Activated T-cell treated with anti-CD3 and anti-CD28 coated beads, Interleukin-2, amount 50 U/mL, for 4 hours (primary cell): Measurements from ENCODE around the gene CHSY3. TPM values are rescaled to one million over a fixed set of nuclear protein-coding genes. Genes with fewer than 3 reads are reported as not detected.

Experiments used
- ATAC-seq, 2 donors: fragments of 200-7000 bp; cut with Tn5 transposase; one replicate each; pipeline ENCODE4 v1.10.0; 2021
- DNase-seq: peaks from one replicate; pipeline ENCODE4 v3.0.0-alpha.2; 2020
- H3K27me3 Mint-ChIP-seq: one replicate; pipeline ENCODE4 v1.8.0; 2021; ENCODE audit warnings: low read depth, mixed read lengths
- H3K36me3 Mint-ChIP-seq: one replicate; pipeline ENCODE4 v1.8.0; 2022; ENCODE audit warnings: mixed read lengths; ENCODE audit not compliant: insufficient read depth
- H3K4me1 Mint-ChIP-seq: one replicate; pipeline ENCODE4 v1.8.0; 2021; ENCODE audit warnings: low read depth, mixed read lengths
- H3K4me3 Mint-ChIP-seq: one replicate; pipeline ENCODE4 v1.8.0; 2021; ENCODE audit warnings: mild to moderate bottlenecking, moderate library complexity, mixed read lengths
- H3K9me3 Mint-ChIP-seq: one replicate; pipeline ENCODE4 v1.8.0; 2021; ENCODE audit warnings: mixed read lengths
- total RNA-seq, 3 donors: library from RNA; stranded (reverse); gene quantifications; one replicate each; pipeline ENCODE4 v1.2.1, GENCODE V29; 2021

Gene CHSY3
- total RNA-seq, 3 donors from 2014 or later: not detected

GRCh38 chr5:129972465-129973141 is 68.3 kb downstream of the CHSY3 start:
- Mint-ChIP-seq H3K4me1 (no peaks in the 10 kb centered on the region), H3K9me3 (no peaks in the 10 kb centered on the region), H3K27me3 (no peaks in the 10 kb centered on the region), H3K36me3 (no peaks in the 10 kb centered on the region), H3K4me3 (no peak overlapping the region)
- DNase-seq (no peak), ATAC-seq (no peak)

- DNase-seq (no peak), ATAC-seq (no peak)
- no peaks in the 10 kb centered on the region for H3K4me1 Mint-ChIP-seq
- H3K36me3 Mint-ChIP-seq: no peaks in the 10 kb centered on the region
- H3K9me3 Mint-ChIP-seq: no peaks in the 10 kb centered on the region
- no peak overlapping the region for H3K4me3 Mint-ChIP-seq
- H3K27me3 Mint-ChIP-seq: no peaks in the 10 kb centered on the region
Observed at GRCh38 chr5:129973716-129974426, 69.6 kb downstream of the CHSY3 start.

GRCh38 chr5:129977810-129978209 is 73.5 kb downstream of the CHSY3 start:
- H3K27me3 Mint-ChIP-seq: no peaks in the 10 kb centered on the region
- no peaks in the 10 kb centered on the region for H3K36me3 Mint-ChIP-seq
- no peak for DNase-seq
- peaks cover 4% of the 10 kb centered on the region for H3K9me3 Mint-ChIP-seq
- no peak overlapping the region for H3K4me3 Mint-ChIP-seq
- no peak for ATAC-seq
- H3K4me1 Mint-ChIP-seq: no peaks in the 10 kb centered on the region

- H3K9me3 Mint-ChIP-seq: peaks cover 4% of the 10 kb centered on the region
- DNase-seq (no peak), ATAC-seq (no peak)
- no peak overlapping the region for H3K4me3 Mint-ChIP-seq
- no peaks in the 10 kb centered on the region for H3K36me3 Mint-ChIP-seq
- no peaks in the 10 kb centered on the region for H3K27me3 Mint-ChIP-seq
- no peaks in the 10 kb centered on the region for H3K4me1 Mint-ChIP-seq
Observed at GRCh38 chr5:129978270-129978669, 74.0 kb downstream of the CHSY3 start.

- H3K36me3 Mint-ChIP-seq: peaks cover 1% of the 10 kb centered on the region
- no peak overlapping the region for H3K4me3 Mint-ChIP-seq
- DNase-seq (no peak), ATAC-seq (no peak)
- no peaks in the 10 kb centered on the region for H3K4me1 Mint-ChIP-seq
- H3K27me3 Mint-ChIP-seq: no peaks in the 10 kb centered on the region
- peaks cover 33% of the 10 kb centered on the region for H3K9me3 Mint-ChIP-seq
Observed at GRCh38 chr5:129988453-129988852, 84.2 kb downstream of the CHSY3 start.

GRCh38 chr5:129991780-129992179 is 87.5 kb downstream of the CHSY3 start:
- Mint-ChIP-seq H3K4me1 (no peaks in the 10 kb centered on the region), H3K4me3 (no peak overlapping the region), H3K9me3 (peaks cover 18% of the 10 kb centered on the region), H3K36me3 (no peaks in the 10 kb centered on the region), H3K27me3 (no peaks in the 10 kb centered on the region)
- DNase-seq: no peak
- ATAC-seq: no peak

GRCh38 chr5:129996896-129997295 is 92.6 kb downstream of the CHSY3 start:
- no peaks in the 10 kb centered on the region for H3K27me3 Mint-ChIP-seq
- ATAC-seq: no peak
- no peak overlapping the region for H3K4me3 Mint-ChIP-seq
- no peak for DNase-seq
- H3K9me3 Mint-ChIP-seq: peaks cover 13% of the 10 kb centered on the region
- H3K36me3 Mint-ChIP-seq: no peaks in the 10 kb centered on the region
- H3K4me1 Mint-ChIP-seq: no peaks in the 10 kb centered on the region

GRCh38 chr5:130000460-130000859 is 96.2 kb downstream of the CHSY3 start:
- no peaks in the 10 kb centered on the region for H3K4me1 Mint-ChIP-seq

GRCh38 chr5:130002183-130002582 is 97.9 kb downstream of the CHSY3 start:
- Mint-ChIP-seq H3K36me3 (no peaks in the 10 kb centered on the region), H3K4me1 (no peaks in the 10 kb centered on the region), H3K9me3 (no peaks in the 10 kb centered on the region), H3K27me3 (no peaks in the 10 kb centered on the region), H3K4me3 (no peak overlapping the region)
- DNase-seq (no peak), ATAC-seq (no peak)

More at GRCh38 chr5:130000460-130000859, 96.2 kb downstream of the CHSY3 start:
- no peaks in the 10 kb centered on the region for H3K36me3 Mint-ChIP-seq
- H3K9me3 Mint-ChIP-seq: peaks cover 5% of the 10 kb centered on the region
- no peak overlapping the region for H3K4me3 Mint-ChIP-seq
- H3K27me3 Mint-ChIP-seq: no peaks in the 10 kb centered on the region
- ATAC-seq (no peak), DNase-seq (no peak)

- Mint-ChIP-seq H3K27me3 (no peaks in the 10 kb centered on the region), H3K4me3 (no peak overlapping the region), H3K4me1 (no peaks in the 10 kb centered on the region), H3K9me3 (no peaks in the 10 kb centered on the region), H3K36me3 (no peaks in the 10 kb centered on the region)
- DNase-seq (no peak), ATAC-seq (no peak)
Observed at GRCh38 chr5:130002876-130003275, 98.6 kb downstream of the CHSY3 start.

- Mint-ChIP-seq H3K36me3 (no peaks in the 10 kb centered on the region), H3K4me1 (no peaks in the 10 kb centered on the region), H3K9me3 (peaks cover 19% of the 10 kb centered on the region), H3K4me3 (no peak overlapping the region), H3K27me3 (no peaks in the 10 kb centered on the region)
- no peak for ATAC-seq
- no peak for DNase-seq
Observed at GRCh38 chr5:130011986-130012385, 107.7 kb downstream of the CHSY3 start.

GRCh38 chr5:130017173-130017572 is 112.9 kb downstream of the CHSY3 start:
- Mint-ChIP-seq H3K9me3 (peaks cover 4% of the 10 kb centered on the region), H3K36me3 (no peaks in the 10 kb centered on the region), H3K4me3 (no peak overlapping the region), H3K27me3 (no peaks in the 10 kb centered on the region), H3K4me1 (no peaks in the 10 kb centered on the region)
- ATAC-seq: no peak
- no peak for DNase-seq

GRCh38 chr5:130018641-130019040 is 114.4 kb downstream of the CHSY3 start:
- Mint-ChIP-seq H3K27me3 (no peaks in the 10 kb centered on the region), H3K4me1 (no peaks in the 10 kb centered on the region), H3K4me3 (no peak overlapping the region), H3K36me3 (no peaks in the 10 kb centered on the region), H3K9me3 (peaks cover 4% of the 10 kb centered on the region)
- DNase-seq: no peak
- no peak for ATAC-seq

GRCh38 chr5:130021000-130021399 is 116.7 kb downstream of the CHSY3 start:
- no peak for ATAC-seq
- Mint-ChIP-seq H3K36me3 (no peaks in the 10 kb centered on the region), H3K9me3 (no peaks in the 10 kb centered on the region), H3K4me1 (no peaks in the 10 kb centered on the region), H3K4me3 (no peak overlapping the region), H3K27me3 (no peaks in the 10 kb centered on the region)
- DNase-seq: no peak

- Mint-ChIP-seq H3K36me3 (no peaks in the 10 kb centered on the region), H3K4me1 (no peaks in the 10 kb centered on the region), H3K4me3 (no peak overlapping the region), H3K9me3 (no peaks in the 10 kb centered on the region), H3K27me3 (no peaks in the 10 kb centered on the region)
- DNase-seq (no peak), ATAC-seq (no peak)
Observed at GRCh38 chr5:130021876-130022275, 117.6 kb downstream of the CHSY3 start.
